Loucy (cell line): ENCODE data around the gene GMPR2.

ENCODE experiments used
- CTCF ChIP-seq: fragments of 200-600 bp; sonication (generic); conservative IDR thresholded peaks from 2 replicates; pipeline ENCODE4 v1.5.1; 2014; ENCODE audit warnings: mild to moderate bottlenecking, antibody characterized with exemption, low read length
- EZH2phosphoT487 ChIP-seq: fragments of 200-600 bp; IDR thresholded peaks from 2 replicates; pipeline ENCODE4 v1.6.1; 2018; ENCODE audit warnings: antibody characterized with exemption, mild to moderate bottlenecking, moderate library complexity, borderline replicate concordance

- TF ChIP-seq CTCF (no peak), EZH2phosphoT487 (no peak)
Observed at GRCh38 chr14:24269368-24269767, 36.6 kb downstream of the GMPR2 start.
